GM18520 (cell line): Measurements from ENCODE around the gene ST8SIA4.
"Not testable (repeated sequence)": the region's sequence is repeated elsewhere in the genome, so short reads cannot be mapped to it uniquely, and the experiment has no call there.

Experiments
- ATAC-seq: cut with Tn5 transposase; IDR thresholded peaks from one replicate; pipeline ENCODE4 v1.9.1; 2021; ENCODE audit not compliant: unreplicated experiment

The ST8SIA4 gene

DNA sequence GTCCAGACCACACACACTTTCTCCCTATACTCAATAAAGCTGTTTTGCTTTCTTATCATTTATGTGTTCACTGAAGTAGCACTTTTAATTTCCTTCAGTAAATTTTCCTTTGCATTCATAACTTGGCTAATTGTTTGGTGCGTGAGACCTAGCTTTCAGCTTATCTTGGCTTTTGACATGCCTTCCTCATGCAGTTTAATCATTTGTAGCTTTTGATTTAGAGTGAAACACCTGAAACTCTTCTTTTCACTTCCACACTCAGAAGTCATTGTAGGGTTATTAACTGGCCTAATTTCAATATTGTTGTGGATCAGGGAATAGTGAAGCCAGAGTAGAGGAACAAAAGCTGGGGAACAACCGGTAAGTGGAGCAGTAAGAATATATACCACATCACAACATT, 114.7 kb downstream of the ST8SIA4 start:
- ATAC-seq: no peak

DNA sequence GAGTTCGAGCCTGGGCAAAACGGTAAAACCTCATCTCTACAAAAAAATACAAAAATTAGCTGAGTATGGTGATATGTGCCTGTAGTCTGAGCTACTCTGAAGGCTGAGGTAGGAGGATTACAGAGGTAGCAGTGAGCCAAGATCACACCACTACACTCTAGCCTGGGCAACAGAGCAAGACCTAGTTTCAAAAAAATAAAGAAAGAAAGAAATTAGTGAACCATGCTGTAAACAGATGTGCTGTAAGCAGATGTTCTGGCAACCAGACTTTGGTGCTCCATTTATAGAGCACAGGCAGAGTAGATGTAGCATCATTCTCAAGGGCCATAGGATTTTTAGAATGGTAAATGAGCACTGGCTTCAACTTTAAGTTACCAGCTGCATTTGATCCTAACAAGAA, 115.4 kb downstream of the ST8SIA4 start:
- peak; percentile 51 for ATAC-seq

DNA sequence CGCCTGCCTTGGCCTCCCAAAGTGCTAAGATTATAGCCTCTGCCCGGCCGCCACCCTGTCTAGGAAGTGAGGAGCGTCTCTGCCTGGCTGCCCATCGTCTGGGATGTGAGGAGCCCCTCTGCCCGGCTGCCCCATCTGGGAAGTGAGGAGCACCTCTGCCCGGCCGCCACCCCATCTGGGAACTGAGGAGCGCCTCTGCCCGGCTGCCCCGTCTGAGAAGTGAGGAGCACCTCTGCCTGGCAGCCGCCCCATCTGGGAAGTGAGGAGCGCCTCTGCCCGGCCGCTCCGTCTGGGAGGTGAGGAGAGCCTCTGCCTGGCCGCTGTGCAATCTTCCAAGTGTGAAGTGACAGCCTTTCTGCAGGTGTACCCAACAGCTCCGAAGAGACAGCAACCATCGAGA, 117.5 kb downstream of the ST8SIA4 start:
- not testable (repeated sequence) for ATAC-seq

DNA sequence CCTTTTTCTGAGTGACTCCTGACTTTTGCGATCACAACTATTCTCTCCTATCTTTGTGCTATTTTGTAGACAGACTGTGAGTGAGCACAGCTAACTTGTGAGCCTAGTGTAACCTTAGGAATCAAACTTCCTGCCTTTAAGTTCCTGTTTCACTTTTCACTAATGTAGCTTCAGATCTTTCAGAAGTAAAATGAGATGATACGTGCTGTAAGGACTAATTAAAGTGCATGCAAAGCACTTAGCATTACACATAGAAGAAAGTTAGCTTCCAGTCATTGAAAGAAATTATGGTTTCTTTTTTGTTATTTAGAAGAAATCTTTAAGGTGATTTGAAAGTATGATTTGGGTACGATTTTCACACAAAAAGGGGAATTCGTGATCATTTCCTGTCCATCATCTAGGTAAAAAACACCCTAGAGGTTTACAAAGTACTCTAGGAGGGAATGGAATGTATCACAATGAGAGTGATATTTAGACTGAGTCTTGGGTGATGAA, 122.7 kb downstream of the ST8SIA4 start:
- ATAC-seq: peak; percentile 80

DNA sequence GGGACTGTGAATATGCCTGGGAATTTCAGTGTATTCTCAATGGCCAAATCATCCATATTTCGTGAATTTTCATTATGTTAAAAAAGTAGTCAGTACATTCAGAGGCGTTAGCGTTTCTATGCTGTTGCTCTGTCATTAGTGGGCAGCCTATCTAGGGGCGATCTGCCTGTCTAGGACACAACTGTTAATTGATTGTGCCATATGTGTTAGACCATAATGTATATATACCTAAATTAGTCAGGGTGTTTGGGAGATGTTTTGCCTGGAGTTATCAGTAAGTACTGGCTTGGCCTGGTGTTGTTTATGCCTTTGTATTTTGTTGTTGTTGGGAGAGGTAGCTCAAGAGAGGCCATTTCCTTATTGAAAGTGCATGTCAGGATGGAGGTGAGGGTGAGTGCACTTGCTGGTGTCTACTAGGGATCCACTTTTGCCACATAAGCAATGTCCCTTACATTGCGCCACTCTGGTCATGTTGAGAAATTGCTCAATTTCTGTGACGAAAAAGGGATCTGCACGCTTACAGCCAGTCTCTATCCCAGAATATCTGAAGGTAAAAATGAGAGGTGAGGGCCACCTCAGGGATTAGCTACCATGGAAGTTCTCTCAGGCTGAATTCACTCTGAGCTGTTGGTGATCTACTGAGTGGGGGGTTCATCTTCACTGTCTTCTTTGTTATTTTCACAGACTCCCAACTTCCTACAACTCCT, 123.3 kb downstream of the ST8SIA4 start:
- no peak for ATAC-seq

GRCh38 chr5:100777680-100778300, 125.3 kb downstream of the ST8SIA4 start:
- peak; percentile 36 for ATAC-seq

- ATAC-seq: no peak
Measured at GRCh38 chr5:100775533-100775855, 127.6 kb downstream of the ST8SIA4 start.

- ATAC-seq: no peak
Measured at GRCh38 chr5:100772548-100772947, 130.5 kb downstream of the ST8SIA4 start.

DNA sequence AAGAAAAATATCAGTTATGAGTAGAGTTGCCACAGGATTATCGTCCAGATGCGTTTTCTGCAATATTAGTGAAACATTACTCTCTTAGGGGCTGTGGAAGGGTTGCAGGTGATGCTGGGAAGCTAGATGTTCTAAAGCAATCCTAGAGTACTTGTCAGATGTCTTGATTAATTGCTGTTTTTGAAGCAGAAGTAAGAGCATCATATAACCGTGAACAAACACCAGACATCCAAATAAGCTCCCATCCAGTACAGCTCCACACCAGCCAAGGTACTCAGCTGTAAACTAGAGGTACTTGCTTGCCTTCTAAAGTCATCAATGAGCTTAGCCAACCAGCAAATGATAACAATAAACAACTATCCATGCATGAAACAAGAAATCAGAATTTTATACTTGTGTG, 131.1 kb downstream of the ST8SIA4 start:
- no peak for ATAC-seq

- peak; percentile 68 for ATAC-seq
Measured at GRCh38 chr5:100771181-100771580, 131.9 kb downstream of the ST8SIA4 start.

- ATAC-seq: no peak
Measured at GRCh38 chr5:100768221-100768620, 134.9 kb downstream of the ST8SIA4 start.

GRCh38 chr5:100762995-100763394, 140.1 kb downstream of the ST8SIA4 start:
- ATAC-seq: no peak

GRCh38 chr5:100762108-100762507, 141.0 kb downstream of the ST8SIA4 start:
- no peak for ATAC-seq

DNA sequence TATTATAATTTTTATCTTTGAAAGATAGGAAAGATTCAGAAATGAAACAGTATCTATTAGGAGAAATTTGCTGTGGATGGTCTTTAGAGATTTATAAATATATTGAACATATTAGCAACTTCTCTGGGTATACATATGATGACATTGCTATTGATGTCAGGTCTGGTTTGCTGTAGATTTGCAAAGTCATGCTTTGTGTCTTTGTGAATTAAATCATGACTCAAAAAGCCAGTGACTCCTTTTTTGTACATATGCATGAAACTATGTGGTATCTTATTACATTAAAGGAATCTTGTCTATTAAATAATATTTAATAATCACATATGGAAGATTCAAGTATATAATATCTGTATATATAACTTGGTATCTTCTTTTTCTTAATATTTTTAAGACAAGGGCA, 141.9 kb downstream of the ST8SIA4 start:
- ATAC-seq: no peak

DNA sequence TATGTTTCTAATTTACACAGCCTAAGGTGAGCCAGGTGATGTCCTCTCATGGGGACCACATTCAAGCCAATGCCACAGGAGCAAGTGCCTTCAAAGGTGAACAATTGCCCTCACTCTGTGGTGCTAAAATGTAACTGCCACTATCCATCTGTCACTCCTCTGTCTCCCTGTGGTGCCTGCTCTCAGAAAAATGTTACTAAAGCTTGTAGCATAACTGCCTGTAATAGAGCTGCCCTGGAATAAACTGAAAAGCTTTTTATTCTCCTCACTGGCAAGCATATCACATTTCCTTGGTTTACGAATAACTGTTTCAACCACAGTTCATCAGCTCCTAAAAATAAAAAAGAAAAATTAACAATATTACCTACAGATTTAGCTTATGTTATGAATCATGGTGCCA, 142.4 kb downstream of the ST8SIA4 start:
- ATAC-seq: no peak

GRCh38 chr5:100758780-100759179, 144.3 kb downstream of the ST8SIA4 start:
- no peak for ATAC-seq

DNA sequence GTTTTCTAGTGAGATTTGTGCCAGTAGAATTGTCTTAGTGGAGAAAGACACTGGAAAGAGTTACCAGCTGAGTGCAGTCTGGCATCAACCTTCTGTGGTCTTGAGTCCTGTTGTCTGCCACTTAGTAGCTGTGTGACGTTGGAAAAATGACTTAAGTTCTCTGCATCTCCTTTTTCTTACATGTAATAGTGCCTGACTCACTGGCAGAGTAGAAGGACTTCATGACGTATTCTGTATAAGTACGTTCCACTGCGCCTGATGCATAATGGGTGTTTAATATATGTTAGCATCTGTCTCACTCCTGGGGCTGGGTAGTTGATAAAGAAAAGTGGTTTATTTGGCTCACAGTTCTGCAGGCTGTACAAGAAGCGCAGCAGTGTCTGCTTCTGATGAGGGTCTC, 144.8 kb downstream of the ST8SIA4 start:
- ATAC-seq: no peak

DNA sequence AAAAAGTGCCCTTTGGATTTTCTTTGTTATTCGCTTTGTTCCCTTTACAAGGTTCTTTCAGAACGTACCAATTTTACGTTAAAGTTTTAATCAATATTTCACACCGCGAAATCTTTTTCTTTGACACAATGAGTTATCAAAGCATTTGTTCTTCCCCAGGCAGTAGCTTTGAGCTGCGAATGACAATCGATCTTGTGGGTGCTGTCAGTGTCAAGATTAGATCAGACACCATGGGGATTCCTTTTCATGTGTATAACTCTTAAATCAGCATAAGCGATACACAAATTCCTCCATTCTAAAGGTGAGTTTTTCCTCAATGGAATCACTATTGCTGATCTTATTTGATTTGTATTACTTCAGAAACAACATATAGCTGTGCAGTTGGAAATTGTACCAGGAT, 145.5 kb downstream of the ST8SIA4 start:
- ATAC-seq: no peak
